ENCODE measurements around the gene MAMLD1.

- TF ChIP-seq GATA2 (IDR thresholded peaks at IDR 0.05; ENCODE audit: low read depth, low read length) (no peak), GATA3 (IDR thresholded peaks at IDR 0.05; ENCODE audit: low read depth, low read length) (no peak)
Observed at GRCh38 chrX:150348365-150348764, 14.8 kb upstream of the MAMLD1 start.
